ENCODE data around the gene EN2.

- TF ChIP-seq CTCF (IDR thresholded peaks at IDR 0.05; ENCODE audit: insufficient read depth, low read length) (no peak), POLR2AphosphoS5 (IDR thresholded peaks at IDR 0.05; ENCODE audit: low read depth) (no peak)
These were observed 302 bp upstream of the EN2 start for GRCh38 chr7:155457544-155458110.
